Stimulated activated memory B cell treated with anti-CD40 and anti-IgM and Interleukin-4, amounts not matched to agents 10 μg/mL and 1 μg/mL and 100 μg/mL, for 72 hours (primary cell): Measurements from ENCODE around the gene KRT7.
A peak's percentile ranks its signal among the peaks of the same experiment; 100 is the strongest.
"Not testable (repeated sequence)": the region's sequence is repeated elsewhere in the genome, so short reads cannot be mapped to it uniquely, and the experiment has no call there.

ENCODE experiments used
- ATAC-seq: fragments of 150-1000 bp; cut with Tn5 transposase; 2 replicates; pipeline ENCODE4 v1.10.0; 2021
- H3K27ac Mint-ChIP-seq: one replicate; pipeline ENCODE4 v1.8.0; 2022; ENCODE audit warnings: mild to moderate bottlenecking, mixed read lengths
- H3K27me3 Mint-ChIP-seq: one replicate; pipeline ENCODE4 v1.8.0; 2022; ENCODE audit warnings: mixed read lengths
- H3K36me3 Mint-ChIP-seq: one replicate; pipeline ENCODE4 v1.8.0; 2022; ENCODE audit warnings: mixed read lengths
- H3K4me1 Mint-ChIP-seq: one replicate; pipeline ENCODE4 v1.8.0; 2022; ENCODE audit warnings: mixed read lengths
- H3K4me3 Mint-ChIP-seq: one replicate; pipeline ENCODE4 v1.8.0; 2022; ENCODE audit warnings: mild to moderate bottlenecking, moderate library complexity, mixed read lengths
- H3K9me3 Mint-ChIP-seq: one replicate; pipeline ENCODE4 v1.8.0; 2022; ENCODE audit warnings: mixed read lengths

KRT7 gene

GRCh38 chr12:52240247-52240646 lies 7.2 kb downstream of the KRT7 start:
- Mint-ChIP-seq H3K4me1 (peaks cover 15% of the 10 kb centered on the region), H3K27me3 (peaks cover 27% of the 10 kb centered on the region)
- ATAC-seq, H3K36me3 Mint-ChIP-seq, H3K4me3 Mint-ChIP-seq, H3K9me3 Mint-ChIP-seq, H3K27ac Mint-ChIP-seq: not testable (repeated sequence)

DNA sequence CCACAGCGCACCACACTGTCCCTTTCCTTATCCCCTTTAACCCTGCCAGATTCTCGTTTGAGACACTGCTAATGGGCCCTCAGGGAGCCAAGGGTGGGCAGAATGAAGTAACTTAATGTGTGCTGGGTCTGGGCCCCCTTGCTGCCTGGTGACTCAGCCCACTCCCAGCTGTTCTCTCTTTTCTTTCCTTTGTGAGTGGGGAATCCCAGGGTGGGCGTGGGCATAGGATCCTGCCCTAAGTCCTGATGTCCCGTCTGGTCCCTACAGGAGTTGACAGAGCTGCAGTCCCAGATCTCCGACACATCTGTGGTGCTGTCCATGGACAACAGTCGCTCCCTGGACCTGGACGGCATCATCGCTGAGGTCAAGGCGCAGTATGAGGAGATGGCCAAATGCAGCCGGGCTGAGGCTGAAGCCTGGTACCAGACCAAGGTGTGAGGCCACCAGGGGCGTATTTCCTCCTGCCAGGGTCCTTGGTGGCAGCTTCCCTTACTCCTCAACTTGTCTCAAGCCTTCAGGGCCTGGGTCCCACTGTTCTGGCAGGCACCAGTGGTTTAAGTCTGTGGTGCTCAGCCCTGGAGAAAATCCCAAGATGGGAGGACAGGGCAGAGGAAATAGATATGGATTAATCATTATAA lies 8.3 kb downstream of the KRT7 start:
- ATAC-seq = no peak
- Mint-ChIP-seq H3K4me1 (peaks cover 19% of the 10 kb centered on the region), H3K9me3 (no peaks in the 10 kb centered on the region), H3K36me3 (no peaks in the 10 kb centered on the region), H3K27ac (no peak overlapping the region), H3K27me3 (peaks cover 26% of the 10 kb centered on the region), H3K4me3 (no peak overlapping the region)

GRCh38 chr12:52242442-52243258 lies 9.6 kb downstream of the KRT7 start:
- ATAC-seq = no peak
- Mint-ChIP-seq H3K9me3 (no peaks in the 10 kb centered on the region), H3K27me3 (peaks cover 38% of the 10 kb centered on the region), H3K4me1 (peaks cover 21% of the 10 kb centered on the region), H3K27ac (no peak overlapping the region), H3K36me3 (no peaks in the 10 kb centered on the region), H3K4me3 (no peak overlapping the region)

DNA sequence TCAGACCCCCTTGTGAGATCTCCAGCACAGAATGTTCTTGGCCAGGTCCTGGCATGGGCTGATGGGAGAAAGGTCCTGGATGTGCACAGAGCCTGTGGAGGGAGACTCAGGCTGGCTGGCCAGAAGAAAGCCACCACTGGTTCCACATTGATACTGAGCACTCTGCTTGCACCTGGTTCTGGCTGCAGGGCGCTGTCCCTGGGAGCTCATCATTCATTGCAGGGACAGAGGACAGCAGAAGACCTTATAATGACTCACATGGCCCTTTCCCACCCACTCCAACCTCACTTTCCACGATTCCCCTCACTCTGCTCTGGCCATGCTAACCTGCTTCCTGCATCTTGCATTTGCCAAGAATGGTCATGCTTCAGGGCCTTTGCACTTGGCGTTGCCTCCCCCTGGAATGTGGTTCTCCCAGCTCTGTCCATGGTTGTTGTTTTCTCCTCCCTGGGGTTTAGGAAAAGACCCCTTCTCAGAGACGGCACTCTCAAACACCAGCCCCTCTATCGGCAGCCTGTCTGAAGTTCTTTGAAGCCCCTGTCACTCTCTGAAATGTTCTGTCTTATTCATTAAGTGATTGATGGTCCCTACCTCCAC lies 10.3 kb downstream of the KRT7 start:
- H3K4me1 Mint-ChIP-seq = peaks cover 21% of the 10 kb centered on the region
- no peaks in the 10 kb centered on the region for H3K9me3 Mint-ChIP-seq
- peaks cover 45% of the 10 kb centered on the region for H3K27me3 Mint-ChIP-seq
- H3K27ac Mint-ChIP-seq = peak overlapping the region; percentile 81
- H3K36me3 Mint-ChIP-seq = no peaks in the 10 kb centered on the region
- no peak for ATAC-seq
- no peak overlapping the region for H3K4me3 Mint-ChIP-seq

DNA sequence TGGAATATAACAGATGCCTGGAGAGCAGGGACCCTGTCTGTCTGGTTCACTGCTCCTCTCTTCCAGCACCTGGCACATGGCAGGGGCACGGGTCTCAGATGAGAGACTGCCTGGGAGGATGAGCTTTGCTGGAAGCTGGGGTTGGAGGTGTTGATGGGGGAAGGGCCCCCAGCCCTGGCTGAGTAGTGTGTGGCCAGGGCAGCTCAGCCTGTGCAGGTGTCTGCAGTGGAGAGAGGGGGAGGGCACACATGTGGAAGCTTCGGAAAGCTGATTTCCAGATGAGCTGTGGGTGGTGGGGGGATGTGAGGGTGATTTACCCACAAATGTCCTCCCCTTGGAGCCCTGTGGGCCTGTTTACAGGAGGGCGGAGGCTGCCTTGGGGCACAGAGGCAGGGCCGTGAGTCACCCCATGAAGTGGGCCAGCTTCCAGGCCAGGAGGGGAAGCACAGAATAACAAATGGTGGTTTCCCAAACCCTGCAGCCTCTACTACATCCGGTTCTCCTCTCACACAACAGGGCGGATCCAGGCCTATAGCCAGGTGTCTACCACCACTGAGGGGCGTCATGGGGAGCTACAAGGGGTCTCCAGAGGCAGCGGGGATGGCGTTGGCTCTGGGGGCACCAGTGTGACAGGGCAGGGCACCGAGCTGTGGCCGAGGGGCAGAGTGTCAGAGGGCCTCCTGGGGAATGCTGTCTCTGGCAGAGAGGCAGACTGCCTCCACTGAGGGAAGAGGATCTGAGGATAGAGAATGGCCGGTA lies 11.0 kb downstream of the KRT7 start:
- Mint-ChIP-seq H3K27ac (peak overlapping the region; percentile 81), H3K4me3 (peak overlapping the region; percentile 63), H3K9me3 (no peaks in the 10 kb centered on the region), H3K4me1 (peaks cover 21% of the 10 kb centered on the region), H3K36me3 (no peaks in the 10 kb centered on the region), H3K27me3 (peaks cover 52% of the 10 kb centered on the region)
- peak; percentile 92 for ATAC-seq

- Mint-ChIP-seq H3K36me3 (no peaks in the 10 kb centered on the region), H3K4me3 (peak overlapping the region; percentile 63), H3K27ac (peak overlapping the region; percentile 81), H3K4me1 (peaks cover 24% of the 10 kb centered on the region), H3K9me3 (no peaks in the 10 kb centered on the region), H3K27me3 (peaks cover 57% of the 10 kb centered on the region)
- peak; percentile 1 for ATAC-seq
Observed at GRCh38 chr12:52244615-52244994, 11.6 kb downstream of the KRT7 start.

GRCh38 chr12:52245259-52245961 lies 12.4 kb downstream of the KRT7 start:
- no peak for ATAC-seq
- H3K4me3 Mint-ChIP-seq = no peak overlapping the region
- no peak overlapping the region for H3K27ac Mint-ChIP-seq
- H3K9me3 Mint-ChIP-seq = no peaks in the 10 kb centered on the region
- H3K4me1 Mint-ChIP-seq = peaks cover 30% of the 10 kb centered on the region
- H3K27me3 Mint-ChIP-seq = peaks cover 65% of the 10 kb centered on the region
- H3K36me3 Mint-ChIP-seq = no peaks in the 10 kb centered on the region

DNA sequence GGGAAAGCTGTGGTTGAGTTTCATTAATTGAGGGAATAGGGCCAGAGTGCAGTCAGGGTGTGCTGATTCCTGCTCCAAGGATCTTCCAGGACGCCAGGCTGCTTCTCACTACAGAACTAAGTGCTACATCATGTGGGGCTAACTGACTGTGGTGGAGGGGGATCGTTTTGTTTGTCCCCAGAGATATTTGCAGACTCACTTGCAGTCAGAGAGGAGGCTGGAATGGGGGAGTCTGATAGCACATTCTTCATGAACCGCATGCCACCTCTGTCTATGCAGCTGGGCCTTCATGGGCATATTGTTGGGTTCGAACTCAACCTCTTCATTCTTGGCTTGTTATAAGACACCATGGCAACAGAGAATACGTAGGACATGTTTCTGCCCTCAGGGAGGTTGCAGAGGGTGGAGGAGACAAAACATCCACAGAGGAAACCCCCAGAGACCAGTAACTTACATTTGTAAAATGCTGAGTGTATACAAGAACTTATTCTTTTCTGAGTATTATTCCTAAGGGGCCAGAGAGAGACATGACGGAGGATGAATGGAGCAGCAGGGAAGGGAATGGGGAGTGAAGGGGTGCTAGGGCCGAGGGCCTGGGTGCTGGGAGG lies 13.0 kb downstream of the KRT7 start:
- Mint-ChIP-seq H3K27ac (no peak overlapping the region), H3K4me3 (no peak overlapping the region), H3K36me3 (no peaks in the 10 kb centered on the region), H3K27me3 (peaks cover 72% of the 10 kb centered on the region), H3K9me3 (no peaks in the 10 kb centered on the region), H3K4me1 (peaks cover 30% of the 10 kb centered on the region)
- no peak for ATAC-seq

DNA sequence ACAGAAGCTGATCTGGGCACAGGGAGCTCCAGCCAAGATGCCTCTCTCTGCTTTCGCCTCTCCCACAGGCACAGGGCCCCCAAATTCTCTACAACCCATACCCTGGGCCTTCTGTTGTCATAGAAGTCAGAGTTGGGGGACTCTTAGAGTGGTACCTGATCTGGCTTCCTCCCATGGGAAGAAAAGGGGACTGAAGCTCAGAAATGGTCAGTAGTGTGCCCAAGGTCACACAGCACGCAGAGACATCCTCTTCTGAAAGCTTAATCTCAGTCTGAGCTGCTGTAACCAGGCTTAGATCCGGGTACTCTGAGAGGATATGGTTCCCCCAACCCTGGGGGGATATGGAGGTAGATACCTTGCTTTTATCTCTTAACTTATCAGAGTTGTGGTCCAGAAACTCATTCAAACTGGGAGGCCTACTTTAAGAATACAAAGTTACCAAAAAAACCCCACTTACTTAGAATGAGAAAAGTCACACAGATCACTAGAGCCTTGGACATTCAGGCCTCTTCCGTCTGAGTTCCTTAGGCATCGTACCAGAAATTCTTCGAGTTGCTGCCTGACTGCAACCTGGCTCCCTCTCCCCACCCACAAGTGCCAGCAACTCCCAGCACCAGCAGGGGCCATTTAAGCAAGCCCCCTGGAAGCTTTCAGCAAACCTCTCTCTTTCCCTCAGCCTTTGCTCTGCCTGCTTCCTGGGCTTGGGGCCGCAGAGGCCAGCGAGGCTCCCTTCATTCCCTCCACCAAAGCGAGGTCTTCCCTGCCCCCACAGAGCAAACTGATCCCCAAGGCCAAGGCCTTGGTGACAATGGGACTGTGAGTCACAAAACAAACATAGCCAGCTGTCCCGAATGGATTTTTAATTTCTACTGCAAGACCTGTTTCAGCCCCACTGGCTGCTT lies 13.9 kb downstream of the KRT7 start:
- no peak for ATAC-seq
- Mint-ChIP-seq H3K27me3 (peaks cover 72% of the 10 kb centered on the region), H3K4me3 (no peak overlapping the region), H3K4me1 (peaks cover 30% of the 10 kb centered on the region), H3K9me3 (no peaks in the 10 kb centered on the region), H3K27ac (peak overlapping the region; percentile 11), H3K36me3 (no peaks in the 10 kb centered on the region)

DNA sequence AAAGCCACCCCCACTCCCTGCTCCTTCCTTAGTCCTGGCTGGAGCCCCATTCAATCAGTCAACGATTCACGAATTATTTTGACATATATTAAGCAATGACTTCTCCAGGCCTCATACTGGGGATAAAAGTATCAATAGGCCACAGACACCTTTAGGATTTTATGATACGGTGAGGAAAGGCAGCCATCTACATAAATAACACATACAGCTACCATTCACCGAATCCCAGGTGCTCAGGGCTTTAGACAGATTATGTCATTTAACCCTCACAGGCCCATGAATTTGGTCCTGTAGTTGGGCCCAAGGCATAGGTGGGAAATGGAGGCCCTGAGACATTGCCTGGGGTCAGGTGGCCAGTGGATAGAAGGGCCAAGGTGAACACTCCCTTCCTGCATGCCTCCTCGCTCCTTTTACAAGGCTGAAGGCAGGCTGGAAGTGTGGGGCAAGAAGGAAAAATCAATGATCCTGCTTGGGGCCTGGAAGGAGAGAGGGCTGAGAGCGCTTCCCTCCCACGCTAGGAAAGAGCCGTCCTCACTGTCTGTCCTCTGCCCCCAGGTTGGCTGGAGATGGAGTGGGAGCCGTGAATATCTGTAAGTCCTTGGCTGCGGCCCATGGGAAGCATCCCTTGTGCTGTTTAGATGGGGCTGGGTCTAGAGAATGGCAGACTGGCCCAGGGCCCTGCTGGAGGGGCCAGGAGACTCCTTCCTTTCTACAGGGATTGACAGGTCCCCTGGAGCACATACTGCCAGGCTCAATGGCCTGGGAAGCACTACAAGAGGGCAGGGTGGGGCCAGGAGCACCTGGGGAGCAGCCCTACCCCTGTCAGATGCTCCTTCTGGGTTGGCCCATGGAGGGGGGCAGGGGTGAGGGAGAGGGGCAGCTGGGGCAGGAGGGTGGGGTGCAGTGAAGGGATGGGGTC lies 14.8 kb downstream of the KRT7 start:
- Mint-ChIP-seq H3K4me3 (no peak overlapping the region), H3K27ac (peak overlapping the region; percentile 11), H3K4me1 (peaks cover 30% of the 10 kb centered on the region), H3K36me3 (no peaks in the 10 kb centered on the region), H3K9me3 (no peaks in the 10 kb centered on the region), H3K27me3 (peaks cover 65% of the 10 kb centered on the region)
- no peak for ATAC-seq

- H3K27me3 Mint-ChIP-seq = peaks cover 58% of the 10 kb centered on the region
- peaks cover 24% of the 10 kb centered on the region for H3K4me1 Mint-ChIP-seq
- H3K36me3 Mint-ChIP-seq = no peaks in the 10 kb centered on the region
- ATAC-seq = no peak
- no peak overlapping the region for H3K27ac Mint-ChIP-seq
- H3K4me3 Mint-ChIP-seq = no peak overlapping the region
- no peaks in the 10 kb centered on the region for H3K9me3 Mint-ChIP-seq
Observed at GRCh38 chr12:52248541-52249461, 15.8 kb downstream of the KRT7 start.

DNA sequence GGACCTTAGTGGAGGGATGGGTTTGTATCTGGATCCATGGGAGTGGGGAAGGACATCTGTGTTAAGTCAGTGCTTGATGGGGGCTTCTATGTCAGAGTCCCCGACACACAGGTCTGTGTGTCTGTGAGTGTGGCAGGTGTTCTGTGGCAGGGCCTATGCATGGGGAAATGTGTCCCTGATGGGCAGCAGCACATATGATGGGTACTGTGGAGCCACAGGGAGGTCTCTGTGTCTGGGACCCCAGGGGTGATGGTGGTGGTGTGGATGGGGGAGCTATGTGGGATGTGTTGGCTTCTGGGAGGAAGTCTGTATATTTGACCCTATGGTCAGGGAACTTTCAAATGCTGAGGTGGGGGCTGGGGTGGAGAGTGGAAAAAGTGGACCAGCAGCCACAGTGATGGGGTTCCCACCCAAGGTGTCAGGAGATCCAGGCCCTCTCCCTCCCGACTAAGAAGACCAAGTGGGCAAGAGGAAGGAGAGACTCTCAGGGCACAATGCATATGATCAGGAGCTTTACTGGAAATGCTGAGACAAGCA lies 16.5 kb downstream of the KRT7 start:
- peaks cover 59% of the 10 kb centered on the region for H3K27me3 Mint-ChIP-seq
- H3K27ac Mint-ChIP-seq = no peak overlapping the region
- no peaks in the 10 kb centered on the region for H3K36me3 Mint-ChIP-seq
- H3K9me3 Mint-ChIP-seq = no peaks in the 10 kb centered on the region
- no peak for ATAC-seq
- peaks cover 16% of the 10 kb centered on the region for H3K4me1 Mint-ChIP-seq
- no peak overlapping the region for H3K4me3 Mint-ChIP-seq
